PC-3 (cell line): ENCODE data around the gene PRDM15. TPM values are rescaled to one million over a fixed set of nuclear protein-coding genes. Genes with fewer than 3 reads are reported as not detected.

Experiments used
- ATAC-seq: fragments of 200-7000 bp; cut with Tn5 transposase; 2 replicates; pipeline ENCODE4 v1.9.1; 2020; ENCODE audit warnings: mild to moderate bottlenecking, moderate library complexity
- BruUV-seq: library from RNA; stranded (reverse); fragments of 400-500 nt; replicated peaks from 2 replicates; lab custom pipeline; 2021; lab: Mats Ljungman, UMichigan
- CTCF ChIA-PET: fragments of 300-600 bp; sonication (Branson Sonifier 250); formaldehyde crosslinking; loops from one replicate; lab custom pipeline; 2022; ENCODE audit warnings: antibody characterized with exemption; lab: Charles Lee
- POLR2A ChIA-PET: fragments of 300-600 bp; sonication (Branson Sonifier 250); formaldehyde crosslinking; loops from one replicate; lab custom pipeline; 2022; ENCODE audit warnings: antibody characterized with exemption; ENCODE audit not compliant: unreplicated experiment; lab: Charles Lee
- DNase-seq: peaks from one replicate; pipeline ENCODE4 v3.0.0-alpha.2; 2015
- H2AFZ ChIP-seq: fragments of 300-600 bp; sonication (generic); 2 replicates; pipeline ENCODE4 v1.6.0; 2016; ENCODE audit warnings: antibody characterized with exemption, low read length
- H3F3A ChIP-seq: fragments of 300-600 bp; sonication (generic); one replicate; pipeline ENCODE4 v1.6.0; 2017; ENCODE audit warnings: antibody characterized with exemption, low read length, control low read depth, mild to moderate bottlenecking; ENCODE audit not compliant: unreplicated experiment
- H3K27ac ChIP-seq: fragments of 300-600 bp; sonication (generic); 2 replicates; pipeline ENCODE4 v1.5.1; 2016; ENCODE audit warnings: mild to moderate bottlenecking, low read length
- H3K27me3 ChIP-seq: fragments of 300-600 bp; sonication (generic); 2 replicates; pipeline ENCODE4 v1.6.1; 2016; ENCODE audit warnings: low read length, mixed read lengths
- H3K36me3 ChIP-seq: fragments of 300-600 bp; sonication (generic); 2 replicates; pipeline ENCODE4 v1.6.1; 2016; ENCODE audit warnings: low read depth, mixed run types, low read length, mixed read lengths
- H3K4me1 ChIP-seq: fragments of 300-600 bp; sonication (generic); 2 replicates; pipeline ENCODE4 v1.5.1; 2016; ENCODE audit warnings: low read length; ENCODE audit not compliant: insufficient read depth
- H3K4me2 ChIP-seq: fragments of 300-600 bp; sonication (generic); 2 replicates; pipeline ENCODE4 v1.6.0; 2016; ENCODE audit warnings: low read length
- H3K4me3 ChIP-seq: fragments of 300-600 bp; sonication (generic); 2 replicates; pipeline ENCODE4 v1.5.1; 2016; ENCODE audit warnings: mild to moderate bottlenecking, low read length, mixed read lengths
- H3K79me2 ChIP-seq: fragments of 300-600 bp; sonication (generic); 2 replicates; pipeline ENCODE4 v1.6.1; 2017; ENCODE audit warnings: low read length, mixed read lengths
- H3K9ac ChIP-seq: fragments of 300-600 bp; sonication (generic); 2 replicates; pipeline ENCODE4 v1.6.0; 2016; ENCODE audit warnings: mild to moderate bottlenecking, low read length
- H3K9me2 ChIP-seq: fragments of 300-600 bp; sonication (generic); replicated peaks from 2 replicates; pipeline ENCODE4 v1.6.1; 2016; ENCODE audit warnings: mixed run types, low read length, mixed read lengths
- H3K9me3 ChIP-seq: fragments of 300-600 bp; sonication (generic); 2 replicates; pipeline ENCODE4 v1.6.1; 2016; ENCODE audit warnings: low read length, mixed read lengths
- H4K20me1 ChIP-seq: fragments of 300-600 bp; sonication (generic); 2 replicates; pipeline ENCODE4 v1.6.1; 2016; ENCODE audit warnings: low read length, mixed read lengths
- EZH2 ChIP-seq: fragments of 300-600 bp; sonication (generic); IDR thresholded peaks from one replicate; pipeline ENCODE4 v1.6.1; 2017; ENCODE audit warnings: antibody characterized with exemption, mild to moderate bottlenecking, low read length; ENCODE audit not compliant: unreplicated experiment
- EZH2phosphoT487 ChIP-seq: fragments of 300-600 bp; sonication (generic); IDR thresholded peaks from 2 replicates; pipeline ENCODE4 v1.6.1; 2018; ENCODE audit warnings: mild to moderate bottlenecking, antibody characterized with exemption, low read length, borderline replicate concordance
- intact Hi-C: fragments of 100-400 bp; cut with micrococcal nuclease; formaldehyde crosslinking; loops from 2 replicates; pipeline ENCODE4 v1.9.0; 2023
- total RNA-seq: library from RNA; depleted of rRNA; stranded (reverse); fragments of >200 nt; gene quantifications from 2 replicates; pipeline ENCODE4 v1.2.3, GENCODE V29; 2014
- TF ChIP-seq, protein P1 (sequence below): fragments of 300-600 bp; sonication (generic); conservative IDR thresholded peaks from 2 replicates; pipeline ENCODE4 v1.5.1; 2017; ENCODE audit warnings: antibody characterized with exemption, low read depth, mild to moderate bottlenecking, low read length

PRDM15 gene
- total RNA-seq, 1 experiment from 2014 or later = 13.4 TPM

- TF ChIP-seq EZH2 (no peak), EZH2phosphoT487 (no peak)
- TF ChIP-seq, protein P1, sequence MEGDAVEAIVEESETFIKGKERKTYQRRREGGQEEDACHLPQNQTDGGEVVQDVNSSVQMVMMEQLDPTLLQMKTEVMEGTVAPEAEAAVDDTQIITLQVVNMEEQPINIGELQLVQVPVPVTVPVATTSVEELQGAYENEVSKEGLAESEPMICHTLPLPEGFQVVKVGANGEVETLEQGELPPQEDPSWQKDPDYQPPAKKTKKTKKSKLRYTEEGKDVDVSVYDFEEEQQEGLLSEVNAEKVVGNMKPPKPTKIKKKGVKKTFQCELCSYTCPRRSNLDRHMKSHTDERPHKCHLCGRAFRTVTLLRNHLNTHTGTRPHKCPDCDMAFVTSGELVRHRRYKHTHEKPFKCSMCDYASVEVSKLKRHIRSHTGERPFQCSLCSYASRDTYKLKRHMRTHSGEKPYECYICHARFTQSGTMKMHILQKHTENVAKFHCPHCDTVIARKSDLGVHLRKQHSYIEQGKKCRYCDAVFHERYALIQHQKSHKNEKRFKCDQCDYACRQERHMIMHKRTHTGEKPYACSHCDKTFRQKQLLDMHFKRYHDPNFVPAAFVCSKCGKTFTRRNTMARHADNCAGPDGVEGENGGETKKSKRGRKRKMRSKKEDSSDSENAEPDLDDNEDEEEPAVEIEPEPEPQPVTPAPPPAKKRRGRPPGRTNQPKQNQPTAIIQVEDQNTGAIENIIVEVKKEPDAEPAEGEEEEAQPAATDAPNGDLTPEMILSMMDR = no peak
- ATAC-seq (no peak), DNase-seq (no peak)
- no peak overlapping the region for H2AFZ ChIP-seq
- H3F3A ChIP-seq = no peaks in the 10 kb centered on the region
- no TSS peak for BruUV-seq
- peaks cover 20% of the 10 kb centered on the region for H3K4me1 ChIP-seq
- no peak overlapping the region for H3K4me3 ChIP-seq
- H3K27ac ChIP-seq = no peak overlapping the region
- intact Hi-C loops = no loop called here
- POLR2A ChIA-PET = no interaction called here
- no peaks in the 10 kb centered on the region for H4K20me1 ChIP-seq
- CTCF ChIA-PET = no interaction called here
- H3K9ac ChIP-seq = no peak overlapping the region
- no peaks in the 10 kb centered on the region for H3K27me3 ChIP-seq
- no peaks in the 10 kb centered on the region for H3K9me3 ChIP-seq
- no peaks in the 10 kb centered on the region for H3K9me2 ChIP-seq
- no peak overlapping the region for H3K4me2 ChIP-seq
- H3K36me3 ChIP-seq = no peaks in the 10 kb centered on the region
- peaks cover 50% of the 10 kb centered on the region for H3K79me2 ChIP-seq
Measured at GRCh38 chr21:41876396-41876795, 2.7 kb downstream of the PRDM15 start.

- H3K36me3 ChIP-seq = no peaks in the 10 kb centered on the region
- no peaks in the 10 kb centered on the region for H3K27me3 ChIP-seq
- H2AFZ ChIP-seq = no peak overlapping the region
- no peak overlapping the region for H3K27ac ChIP-seq
- H3K4me1 ChIP-seq = peaks cover 19% of the 10 kb centered on the region
- no TSS peak for BruUV-seq
- H3K9ac ChIP-seq = no peak overlapping the region
- H3K79me2 ChIP-seq = peaks cover 50% of the 10 kb centered on the region
- DNase-seq = no peak
- no peaks in the 10 kb centered on the region for H3K9me3 ChIP-seq
- H3F3A ChIP-seq = no peaks in the 10 kb centered on the region
- TF ChIP-seq, protein P1 = no peak
- no peak for TF ChIP-seq EZH2phosphoT487
- no peak for TF ChIP-seq EZH2
- no peak overlapping the region for H3K4me3 ChIP-seq
- H4K20me1 ChIP-seq = no peaks in the 10 kb centered on the region
- H3K9me2 ChIP-seq = no peaks in the 10 kb centered on the region
- no peak overlapping the region for H3K4me2 ChIP-seq
- POLR2A ChIA-PET = no interaction called here
- intact Hi-C loops = no loop called here
- CTCF ChIA-PET = no interaction called here
- no peak for ATAC-seq
Measured at GRCh38 chr21:41875086-41875485, 4.1 kb downstream of the PRDM15 start.

DNA sequence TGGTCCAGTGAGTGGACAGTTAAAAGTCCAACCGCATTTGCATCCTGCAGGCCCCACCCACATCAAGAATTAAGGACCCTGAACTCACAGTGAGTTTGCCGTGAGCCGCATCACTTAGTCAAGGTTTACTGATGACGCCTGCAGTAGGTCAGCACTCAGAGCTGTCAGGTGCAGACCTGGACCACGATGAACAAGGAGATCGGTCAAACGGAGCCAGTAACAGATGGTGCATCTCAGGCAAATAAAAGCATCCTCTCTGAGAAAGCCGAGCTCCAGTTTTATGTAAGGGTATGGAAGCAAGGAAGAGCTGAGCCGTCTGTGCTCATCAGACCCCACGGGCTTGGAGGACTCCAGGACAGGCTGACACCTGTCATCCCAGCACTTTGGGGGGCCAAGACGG lies 4.5 kb downstream of the PRDM15 start:
- intact Hi-C loops = no loop called here
- Histone ChIP-seq H3K9me2 (no peaks in the 10 kb centered on the region), H2AFZ (no peak overlapping the region), H4K20me1 (no peaks in the 10 kb centered on the region), H3K79me2 (peaks cover 50% of the 10 kb centered on the region), H3K27me3 (no peaks in the 10 kb centered on the region), H3K27ac (no peak overlapping the region), H3K4me1 (peaks cover 14% of the 10 kb centered on the region), H3K36me3 (no peaks in the 10 kb centered on the region), H3F3A (no peaks in the 10 kb centered on the region), H3K4me2 (no peak overlapping the region), H3K9me3 (no peaks in the 10 kb centered on the region), H3K4me3 (no peak overlapping the region), H3K9ac (no peak overlapping the region)
- TF ChIP-seq EZH2 (no peak), EZH2phosphoT487 (no peak)
- TF ChIP-seq, protein P1 = no peak
- CTCF ChIA-PET = no interaction called here
- BruUV-seq = no TSS peak
- DNase-seq (no peak), ATAC-seq (no peak)
- POLR2A ChIA-PET = no interaction called here
